GM10266 (cell line): ENCODE data around the gene CAGE1.

Experiments
- DNase-seq: peaks from one replicate; pipeline ENCODE4 v3.0.0; 2012; ENCODE audit errors: extremely low spot score
- TF ChIP-seq, protein P1 (sequence below): IDR thresholded peaks from 2 replicates; pipeline ENCODE4 v1.5.1; 2012; ENCODE audit warnings: mild to moderate bottlenecking, low read depth; ENCODE audit not compliant: control insufficient read depth, insufficient read depth; ENCODE audit errors: missing control alignments

CAGE1 gene

GRCh38 chr6:7389451-7390225, at the start of gene CAGE1, which contains the start of gene RIOK1:
CAGE1 (minus strand) TSS chr6:7389742; CDS start chr6:7387173, 2,569 bp downstream.
RIOK1 (plus strand) TSS chr6:7389808; CDS start chr6:7390003, 195 bp downstream.
- TF ChIP-seq, protein P1, sequence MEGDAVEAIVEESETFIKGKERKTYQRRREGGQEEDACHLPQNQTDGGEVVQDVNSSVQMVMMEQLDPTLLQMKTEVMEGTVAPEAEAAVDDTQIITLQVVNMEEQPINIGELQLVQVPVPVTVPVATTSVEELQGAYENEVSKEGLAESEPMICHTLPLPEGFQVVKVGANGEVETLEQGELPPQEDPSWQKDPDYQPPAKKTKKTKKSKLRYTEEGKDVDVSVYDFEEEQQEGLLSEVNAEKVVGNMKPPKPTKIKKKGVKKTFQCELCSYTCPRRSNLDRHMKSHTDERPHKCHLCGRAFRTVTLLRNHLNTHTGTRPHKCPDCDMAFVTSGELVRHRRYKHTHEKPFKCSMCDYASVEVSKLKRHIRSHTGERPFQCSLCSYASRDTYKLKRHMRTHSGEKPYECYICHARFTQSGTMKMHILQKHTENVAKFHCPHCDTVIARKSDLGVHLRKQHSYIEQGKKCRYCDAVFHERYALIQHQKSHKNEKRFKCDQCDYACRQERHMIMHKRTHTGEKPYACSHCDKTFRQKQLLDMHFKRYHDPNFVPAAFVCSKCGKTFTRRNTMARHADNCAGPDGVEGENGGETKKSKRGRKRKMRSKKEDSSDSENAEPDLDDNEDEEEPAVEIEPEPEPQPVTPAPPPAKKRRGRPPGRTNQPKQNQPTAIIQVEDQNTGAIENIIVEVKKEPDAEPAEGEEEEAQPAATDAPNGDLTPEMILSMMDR = no peak
- peak; percentile 87 for DNase-seq

DNA sequence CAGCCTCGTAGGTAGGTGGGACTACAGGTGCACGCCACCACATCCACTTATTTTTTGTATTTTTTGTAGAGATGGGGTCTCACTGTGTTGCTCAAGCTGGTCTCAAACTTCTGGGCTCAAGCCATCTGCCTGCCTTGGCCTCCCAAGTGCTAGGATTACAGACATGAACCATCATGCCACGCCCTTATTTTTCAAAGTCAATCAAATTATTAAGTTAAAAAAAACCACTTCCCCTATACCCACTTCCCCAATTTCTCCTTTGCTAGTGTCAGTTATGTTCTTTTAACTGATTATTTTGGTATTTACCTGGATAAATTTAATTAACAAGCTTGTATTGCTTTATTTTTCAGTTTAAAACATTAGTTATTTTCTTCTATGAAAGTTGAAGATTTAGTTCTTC, 49.7 kb upstream of the CAGE1 start:
- TF ChIP-seq, protein P1 = no peak
- no peak for DNase-seq

- TF ChIP-seq, protein P1 = no peak
- no peak for DNase-seq
Measured at GRCh38 chr6:7438011-7438410, 48.5 kb upstream of the CAGE1 start.

- TF ChIP-seq, protein P1 = no peak
- DNase-seq = no peak
Measured at GRCh38 chr6:7434672-7435071, 45.1 kb upstream of the CAGE1 start.

DNA sequence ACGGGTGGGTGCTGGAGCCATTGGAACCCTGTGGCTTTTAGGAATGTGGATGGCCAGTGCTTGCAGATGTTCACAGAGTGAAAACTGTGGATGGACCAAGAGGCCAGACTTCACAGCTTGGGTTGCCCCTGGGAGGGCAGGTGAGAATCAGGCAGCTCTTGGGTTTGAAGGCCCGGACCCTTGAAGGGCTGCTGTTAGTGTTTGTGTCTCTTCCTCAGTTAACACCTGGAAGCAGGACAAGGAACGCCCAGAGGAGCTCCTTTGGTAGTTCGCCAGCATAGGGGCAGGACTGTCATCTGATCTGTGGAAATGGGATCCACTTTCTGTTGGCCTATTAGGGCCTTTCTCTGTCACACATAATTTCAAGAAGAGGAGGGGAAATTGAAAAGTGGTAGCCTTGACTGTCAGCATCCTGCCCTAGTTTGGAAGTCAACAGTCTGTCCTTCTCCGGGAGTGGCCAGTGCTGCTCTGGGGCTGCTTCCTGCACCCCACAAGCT, 43.6 kb upstream of the CAGE1 start:
- DNase-seq = no peak
- TF ChIP-seq, protein P1 = no peak

DNA sequence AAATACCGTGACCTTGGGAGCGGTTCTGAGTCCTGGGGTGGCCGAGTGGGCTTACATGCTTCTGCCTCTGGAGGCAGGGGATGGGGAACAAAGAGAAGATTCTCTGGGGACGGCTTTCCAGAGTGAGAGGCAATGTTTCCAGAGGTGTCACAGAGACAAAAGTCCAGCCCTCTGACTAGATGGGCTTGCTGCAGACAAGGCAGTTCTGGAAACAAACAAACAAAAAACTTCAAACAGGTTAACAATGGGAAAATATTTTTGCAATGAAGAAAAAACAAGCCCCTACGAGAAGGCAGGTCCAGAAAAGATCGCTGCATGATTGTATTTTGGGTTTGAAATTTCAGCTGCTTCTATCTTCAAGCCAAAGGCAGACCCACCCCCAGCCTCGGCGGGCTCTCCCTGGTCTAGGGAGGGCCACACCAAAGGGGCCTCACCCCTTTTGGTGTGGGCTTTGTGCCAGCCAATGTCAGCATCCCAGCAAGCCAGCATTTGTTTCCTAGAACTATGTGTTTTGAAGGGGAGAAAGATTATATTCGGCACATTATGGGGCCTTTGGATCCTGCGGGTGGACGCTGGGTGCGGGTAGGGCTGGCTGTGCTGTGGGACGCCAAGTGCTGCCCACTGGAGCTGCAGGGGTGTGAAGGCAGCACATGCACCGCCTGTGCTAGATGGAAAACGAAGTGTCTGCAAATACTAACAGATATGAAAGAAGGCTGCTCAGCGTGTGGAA, 43.0 kb upstream of the CAGE1 start:
- DNase-seq = no peak
- TF ChIP-seq, protein P1 = no peak
